Spleen (tissue), 13 donors: ENCODE results near the gene MSX2. TPM values are rescaled to one million over a fixed set of nuclear protein-coding genes. Genes with fewer than 3 reads are reported as not detected.

Source experiments
- DNase-seq: peaks from one replicate; pipeline ENCODE4 v3.0.0-alpha.2; 2020
- H3K27ac ChIP-seq, 8 donors: fragments of 200-600 bp; sonication (generic) in 7 of 8; 1 replicate in 4 of 8; 2 replicates in 4 of 8; pipeline versions ENCODE4 v1.5.0 to v1.8.0; 2016 to 2021; ENCODE audit warnings: inconsistent platforms in 4 of 8, mild to moderate bottlenecking in 4 of 8, moderate library complexity in 1 of 8
- H3K27me3 ChIP-seq, 7 donors: fragments of 200-600 bp; sonication (generic) in 6 of 7; replicated peaks in 1 of 7; 1 replicate in 4 of 7; 2 replicates in 3 of 7; pipeline versions ENCODE4 v1.5.0 to v1.8.0; 2016 to 2021; ENCODE audit warnings: inconsistent platforms in 3 of 7, mild to moderate bottlenecking in 1 of 7
- H3K36me3 ChIP-seq, 6 donors: fragments of 200-600 bp; sonication (generic) in 5 of 6; 1 replicate in 4 of 6; 2 replicates in 2 of 6; pipeline versions ENCODE4 v1.5.0 to v1.8.0; 2016 to 2021; ENCODE audit warnings: inconsistent platforms in 2 of 6
- H3K4me1 ChIP-seq, 6 donors: fragments of 200-600 bp; sonication (generic) in 5 of 6; 1 replicate in 3 of 6; 2 replicates in 3 of 6; pipeline versions ENCODE4 v1.5.0 to v1.8.0; 2016 to 2021; ENCODE audit warnings: inconsistent platforms in 3 of 6
- H3K4me3 ChIP-seq, 8 donors: fragments of 200-600 bp; sonication (generic) in 7 of 8; 1 replicate in 4 of 8; 2 replicates in 4 of 8; pipeline versions ENCODE4 v1.5.0 to v1.8.0; 2016 to 2021; ENCODE audit warnings: inconsistent platforms in 4 of 8, mild to moderate bottlenecking in 4 of 8, moderate library complexity in 2 of 8
- H3K9me3 ChIP-seq, 8 donors: fragments of 200-600 bp; sonication (generic) in 7 of 8; 1 replicate in 4 of 8; 2 replicates in 4 of 8; pipeline versions ENCODE4 v1.5.0 to v1.8.0; 2016 to 2021; ENCODE audit warnings: inconsistent platforms in 4 of 8
- CTCF ChIP-seq, 11 experiments: fragments of 200-600 bp in 7 of 11; fragments of 450-650 bp in 4 of 11; sonication (generic) in 4 of 11; IDR thresholded peaks in 8 of 11; conservative IDR thresholded peaks in 3 of 11; 1 replicate in 7 of 11; 2 replicates in 4 of 11; pipeline versions ENCODE4 v1.4.0 to v1.8.0; 2016 to 2021; ENCODE audit warnings: antibody characterized with exemption in 11 of 11, inconsistent platforms in 4 of 11, mild to moderate bottlenecking in 1 of 11
- POLR2A ChIP-seq, 3 donors: fragments of 450-650 bp; IDR thresholded peaks; one replicate each; pipeline ENCODE4 v1.5.1; 2017; ENCODE audit warnings: antibody characterized with exemption in 3 of 3, mild to moderate bottlenecking in 1 of 3
- POLR2AphosphoS5 ChIP-seq, 3 donors: sonication (generic); formaldehyde crosslinking; IDR thresholded peaks; one replicate each; pipeline ENCODE4 v1.5.1; 2017; ENCODE audit warnings: antibody characterized with exemption in 3 of 3
- WGBS, 5 donors: extraction: QIAGEN DNeasy Blood & Tissue Kit in 3 of 5; methylation state at CpG; one replicate each; pipeline versions ENCODE4 v1.1.5 to v1.1.7; 2013 to 2018; 5-methylcytosine and 5-hydroxymethylcytosine counted together
- intact Hi-C: fragments of 100-400 bp; cut with DNase I; formaldehyde crosslinking; loops from one replicate; pipeline ENCODE4 v1.15.0; 2023; ENCODE audit warnings: low total_unique reads
- long read RNA-seq, 2 donors: transcript quantifications; one replicate each; lab custom pipeline, GENCODE V29; 2026
- polyA plus RNA-seq, 3 donors: library from polyadenylated mRNA; stranded (reverse); fragments of 200-250 nt; gene quantifications; one replicate each; pipeline ENCODE4 v1.2.1, GENCODE V29; 2013
- total RNA-seq, 7 donors: library from RNA; depleted of rRNA in 3 of 7; stranded (reverse); fragments of >200 nt in 3 of 7; fragmentation: NEBNext Ultra II Directional in 4 of 7; extraction: Animal tissue kit (Norgen Biotek cat#: 25700) in 4 of 7; gene quantifications; one replicate each; pipeline versions ENCODE4 v1.1.0 to v1.2.1, GENCODE V29; 2016 to 2021
- donor health status: healthy with polysubstance abuse.
- donor health status: DM: no; HTN: no; CAD: no; lungs with moderate emphysema.
- donor health status: DM: no; HTN: no; CAD: no.
- donor health status: Bipolar disorder and iron deficiency.
- donor health status: healthy.
- donor health status: DM: no; HTN: no; CAD: no.
- donor health status: DM: yes; HTN: yes; CAD: no.

MSX2 gene
- total RNA-seq (1 to 10 TPM in 3 of 7 donors, under 1 TPM in 4; 0.19 to 3.2 (median 0.67) TPM), polyA plus RNA-seq (under 1 TPM; 0.11 to 0.38 (median 0.17) TPM)
- long read RNA-seq, donor 1 = 0 reads
- long read RNA-seq, donor 2 = 0 reads

- Histone ChIP-seq H3K27me3 (peaks cover 0 to 100% (median 87%) of the 10 kb centered on the region in 7 donors), H3K4me3 (peak within 1 kb of the TSS; percentile 33 to 69 (median 43)), H3K27ac (peak within 1 kb of the TSS in 4 of 8 donors; percentile 52 to 62 (median 62)), H3K36me3 (peaks cover 0 to 5% (median 0%) of the 10 kb centered on the region in 6 donors), H3K4me1 (peaks cover 0 to 44% (median 15%) of the 10 kb centered on the region in 6 donors), H3K9me3 (no peaks in the 10 kb centered on the region)
- 4 to 10% (median 6%) methylated on average over 74 to 87 of the region's 87 CpGs for WGBS, 5 donors
- intact Hi-C loops = no loop called here
- DNase-seq = peak; percentile 79
- TF ChIP-seq POLR2AphosphoS5 (IDR thresholded peaks at IDR 0.05) = peak; percentile 31 to 83 (median 82)
- peak in 1 of 11 experiments; percentile 14 for TF ChIP-seq CTCF (IDR thresholded peaks at IDR 0.05 in 8 of 11, conservative IDR thresholded peaks at IDR 0.05 in 3 of 11)
- TF ChIP-seq POLR2A (IDR thresholded peaks at IDR 0.05) = no peak
These were observed at the start of gene MSX2 for GRCh38 chr5:174724484-174725260. TSS of gene MSX2 (plus strand) at chr5:174724582. CDS start at chr5:174724660, 78 bp downstream.

GRCh38 chr5:174675110-174675509, 49.3 kb upstream of the MSX2 start:
- intact Hi-C loops = no loop called here
- TF ChIP-seq CTCF (IDR thresholded peaks at IDR 0.05 in 8 of 11, conservative IDR thresholded peaks at IDR 0.05 in 3 of 11) (no peak), POLR2A (IDR thresholded peaks at IDR 0.05) (no peak), POLR2AphosphoS5 (IDR thresholded peaks at IDR 0.05) (no peak)
- H3K36me3 ChIP-seq = no peaks in the 10 kb centered on the region
- 73 to 88% (median 78%) methylated on average over 2 of the region's 2 CpGs for WGBS, 5 donors
- H3K27ac ChIP-seq = no peak overlapping the region
- H3K4me3 ChIP-seq = no peak overlapping the region
- H3K27me3 ChIP-seq = no peaks in the 10 kb centered on the region
- peaks cover 0 to 6% (median 2%) of the 10 kb centered on the region in 8 donors for H3K9me3 ChIP-seq
- DNase-seq = no peak
- no peaks in the 10 kb centered on the region for H3K4me1 ChIP-seq

- Histone ChIP-seq H3K9me3 (peaks cover 0 to 10% (median 2%) of the 10 kb centered on the region in 8 donors), H3K27me3 (no peaks in the 10 kb centered on the region), H3K4me1 (no peaks in the 10 kb centered on the region), H3K27ac (no peak overlapping the region), H3K36me3 (no peaks in the 10 kb centered on the region), H3K4me3 (no peak overlapping the region)
- TF ChIP-seq POLR2A (IDR thresholded peaks at IDR 0.05) = no peak
- TF ChIP-seq CTCF (IDR thresholded peaks at IDR 0.05 in 8 of 11, conservative IDR thresholded peaks at IDR 0.05 in 3 of 11) = no peak
- no peak for TF ChIP-seq POLR2AphosphoS5 (IDR thresholded peaks at IDR 0.05)
- DNase-seq = no peak
- intact Hi-C loops = no loop called here
- 66 to 77% (median 73%) methylated on average over 5 of the region's 5 CpGs for WGBS, 5 donors
These were observed 48.5 kb upstream of the MSX2 start for GRCh38 chr5:174675916-174676315.

GRCh38 chr5:174678107-174678506, 46.3 kb upstream of the MSX2 start:
- Histone ChIP-seq H3K36me3 (no peaks in the 10 kb centered on the region), H3K9me3 (peaks cover 0 to 10% (median 2%) of the 10 kb centered on the region in 8 donors), H3K4me3 (no peak overlapping the region), H3K27me3 (no peaks in the 10 kb centered on the region), H3K27ac (no peak overlapping the region), H3K4me1 (no peaks in the 10 kb centered on the region)
- DNase-seq = no peak
- no peak for TF ChIP-seq POLR2AphosphoS5 (IDR thresholded peaks at IDR 0.05)
- TF ChIP-seq POLR2A (IDR thresholded peaks at IDR 0.05) = no peak
- no peak for TF ChIP-seq CTCF (IDR thresholded peaks at IDR 0.05 in 8 of 11, conservative IDR thresholded peaks at IDR 0.05 in 3 of 11)
- intact Hi-C loops = no loop called here
